Dendritic cell treated with granulocyte-macrophage colony-stimulating factor and Interleukin-4, amounts not matched to agents 40 ng/mL and 50 ng/mL, for 4 days (primary cell): Measurements from ENCODE around the gene PAM16.

ENCODE experiments used
- H3K27ac Mint-ChIP-seq: one replicate; pipeline ENCODE4 v1.8.0; 2022; ENCODE audit warnings: mild to moderate bottlenecking, mixed read lengths
- H3K27me3 Mint-ChIP-seq: one replicate; pipeline ENCODE4 v1.8.0; 2022; ENCODE audit warnings: mild to moderate bottlenecking, mixed read lengths
- H3K36me3 Mint-ChIP-seq: one replicate; pipeline ENCODE4 v1.8.0; 2022; ENCODE audit warnings: low read depth, mixed read lengths
- H3K4me1 Mint-ChIP-seq: one replicate; pipeline ENCODE4 v1.8.0; 2022; ENCODE audit warnings: low read depth, mixed read lengths
- H3K4me3 Mint-ChIP-seq: one replicate; pipeline ENCODE4 v1.8.0; 2022; ENCODE audit warnings: mild to moderate bottlenecking, moderate library complexity, mixed read lengths
- H3K9me3 Mint-ChIP-seq: one replicate; pipeline ENCODE4 v1.8.0; 2022; ENCODE audit warnings: mixed read lengths
- intact Hi-C: fragments of 100-400 bp; cut with micrococcal nuclease; formaldehyde crosslinking; loops from one replicate; pipeline ENCODE4 v1.15.0; 2022

The PAM16 gene

GRCh38 chr16:4314532-4315185, 36.5 kb downstream of the PAM16 start:
- H3K9me3 Mint-ChIP-seq: no peaks in the 10 kb centered on the region
- intact Hi-C loops: no loop called here
- peak overlapping the region; percentile 76 for H3K4me3 Mint-ChIP-seq
- H3K36me3 Mint-ChIP-seq: no peaks in the 10 kb centered on the region
- H3K4me1 Mint-ChIP-seq: peaks cover 38% of the 10 kb centered on the region
- peak overlapping the region; percentile 65 for H3K27ac Mint-ChIP-seq
- H3K27me3 Mint-ChIP-seq: peaks cover 69% of the 10 kb centered on the region

GRCh38 chr16:4313563-4314531, 37.3 kb downstream of the PAM16 start:
- no peaks in the 10 kb centered on the region for H3K9me3 Mint-ChIP-seq
- no peak overlapping the region for H3K27ac Mint-ChIP-seq
- intact Hi-C loops: no loop called here
- peaks cover 61% of the 10 kb centered on the region for H3K27me3 Mint-ChIP-seq
- no peak overlapping the region for H3K4me3 Mint-ChIP-seq
- no peaks in the 10 kb centered on the region for H3K36me3 Mint-ChIP-seq
- peaks cover 46% of the 10 kb centered on the region for H3K4me1 Mint-ChIP-seq

- H3K9me3 Mint-ChIP-seq: no peaks in the 10 kb centered on the region
- H3K36me3 Mint-ChIP-seq: peaks cover 21% of the 10 kb centered on the region
- H3K27me3 Mint-ChIP-seq: peaks cover 35% of the 10 kb centered on the region
- peaks cover 49% of the 10 kb centered on the region for H3K4me1 Mint-ChIP-seq
- peak overlapping the region; percentile 13 for H3K27ac Mint-ChIP-seq
- intact Hi-C loops: loop anchor here (5.0 kb wide), 1 partner anchor 38 kb away; the partner anchor contains the start of gene TFAP4
- no peak overlapping the region for H3K4me3 Mint-ChIP-seq
These were observed 41.3 kb downstream of the PAM16 start for GRCh38 chr16:4309833-4310266.

- peaks cover 30% of the 10 kb centered on the region for H3K27me3 Mint-ChIP-seq
These were observed 41.9 kb downstream of the PAM16 start for GRCh38 chr16:4309102-4309832.

GRCh38 chr16:4307215-4308037, 43.7 kb downstream of the PAM16 start:
- peaks cover 47% of the 10 kb centered on the region for H3K4me1 Mint-ChIP-seq
- intact Hi-C loops: loop anchor here (1.0 to 5.0 kb wide), 3 partner anchors 17 to 53 kb away; partner anchors contain the start of gene TFAP4
- peak overlapping the region; percentile 87 for H3K27ac Mint-ChIP-seq
- H3K36me3 Mint-ChIP-seq: peaks cover 45% of the 10 kb centered on the region
- peak overlapping the region; percentile 86 for H3K4me3 Mint-ChIP-seq
- peaks cover 12% of the 10 kb centered on the region for H3K27me3 Mint-ChIP-seq
- H3K9me3 Mint-ChIP-seq: no peaks in the 10 kb centered on the region

More at GRCh38 chr16:4309102-4309832, 41.9 kb downstream of the PAM16 start:
- H3K4me3 Mint-ChIP-seq: no peak overlapping the region
- intact Hi-C loops: loop anchor here (5.0 kb wide), 1 partner anchor 37 kb away; the partner anchor contains the start of gene TFAP4
- peaks cover 26% of the 10 kb centered on the region for H3K36me3 Mint-ChIP-seq
- peaks cover 47% of the 10 kb centered on the region for H3K4me1 Mint-ChIP-seq
- no peaks in the 10 kb centered on the region for H3K9me3 Mint-ChIP-seq
- H3K27ac Mint-ChIP-seq: no peak overlapping the region

- Mint-ChIP-seq H3K9me3 (no peaks in the 10 kb centered on the region), H3K27ac (peak overlapping the region; percentile 87)
These were observed 44.5 kb downstream of the PAM16 start for GRCh38 chr16:4306470-4307214.

GRCh38 chr16:4303973-4304372, 47.1 kb downstream of the PAM16 start:
- peak overlapping the region; percentile 47 for H3K27ac Mint-ChIP-seq
- no peaks in the 10 kb centered on the region for H3K9me3 Mint-ChIP-seq
- H3K4me3 Mint-ChIP-seq: no peak overlapping the region
- H3K36me3 Mint-ChIP-seq: peaks cover 59% of the 10 kb centered on the region
- H3K27me3 Mint-ChIP-seq: no peaks in the 10 kb centered on the region
- peaks cover 44% of the 10 kb centered on the region for H3K4me1 Mint-ChIP-seq
- intact Hi-C loops: no loop called here

More at GRCh38 chr16:4306470-4307214, 44.5 kb downstream of the PAM16 start:
- peaks cover 47% of the 10 kb centered on the region for H3K4me1 Mint-ChIP-seq
- H3K36me3 Mint-ChIP-seq: peaks cover 53% of the 10 kb centered on the region
- intact Hi-C loops: loop anchor here (1.0 to 5.0 kb wide), 3 partner anchors 16 to 52 kb away; partner anchors contain the start of gene TFAP4
- H3K4me3 Mint-ChIP-seq: peak overlapping the region; percentile 86
- peaks cover 11% of the 10 kb centered on the region for H3K27me3 Mint-ChIP-seq

- Mint-ChIP-seq H3K4me3 (no peak overlapping the region), H3K36me3 (peaks cover 55% of the 10 kb centered on the region), H3K9me3 (no peaks in the 10 kb centered on the region), H3K27ac (no peak overlapping the region), H3K4me1 (peaks cover 41% of the 10 kb centered on the region), H3K27me3 (peaks cover 2% of the 10 kb centered on the region)
- intact Hi-C loops: no loop called here
These were observed 49.2 kb downstream of the PAM16 start for GRCh38 chr16:4301968-4302367.

GRCh38 chr16:4301177-4301576, 49.9 kb downstream of the PAM16 start:
- Mint-ChIP-seq H3K9me3 (no peaks in the 10 kb centered on the region), H3K27me3 (peaks cover 2% of the 10 kb centered on the region), H3K27ac (no peak overlapping the region), H3K4me1 (peaks cover 33% of the 10 kb centered on the region), H3K4me3 (no peak overlapping the region), H3K36me3 (peaks cover 51% of the 10 kb centered on the region)
- intact Hi-C loops: no loop called here

GRCh38 chr16:4298761-4299522, 52.2 kb downstream of the PAM16 start:
- peaks cover 19% of the 10 kb centered on the region for H3K4me1 Mint-ChIP-seq
- peaks cover 17% of the 10 kb centered on the region for H3K27me3 Mint-ChIP-seq
- peak overlapping the region; percentile 79 for H3K27ac Mint-ChIP-seq
- intact Hi-C loops: no loop called here
- H3K4me3 Mint-ChIP-seq: no peak overlapping the region
- H3K36me3 Mint-ChIP-seq: peaks cover 30% of the 10 kb centered on the region
- H3K9me3 Mint-ChIP-seq: no peaks in the 10 kb centered on the region

- Mint-ChIP-seq H3K27me3 (peaks cover 29% of the 10 kb centered on the region), H3K4me1 (peaks cover 22% of the 10 kb centered on the region), H3K4me3 (no peak overlapping the region), H3K27ac (no peak overlapping the region), H3K36me3 (peaks cover 15% of the 10 kb centered on the region), H3K9me3 (no peaks in the 10 kb centered on the region)
- intact Hi-C loops: no loop called here
These were observed 53.6 kb downstream of the PAM16 start for GRCh38 chr16:4297480-4297879.

GRCh38 chr16:4295581-4295980, 55.5 kb downstream of the PAM16 start:
- intact Hi-C loops: no loop called here
- H3K36me3 Mint-ChIP-seq: no peaks in the 10 kb centered on the region
- H3K4me1 Mint-ChIP-seq: peaks cover 28% of the 10 kb centered on the region
- H3K4me3 Mint-ChIP-seq: no peak overlapping the region
- H3K27ac Mint-ChIP-seq: no peak overlapping the region
- no peaks in the 10 kb centered on the region for H3K9me3 Mint-ChIP-seq
- peaks cover 40% of the 10 kb centered on the region for H3K27me3 Mint-ChIP-seq
